GM15510 (cell line): ENCODE data around the gene ZXDC.

Source experiments
- POLR2A ChIP-seq: IDR thresholded peaks from 3 replicates; pipeline ENCODE4 v1.6.1; 2011; ENCODE audit warnings: borderline replicate concordance; ENCODE audit not compliant: insufficient read length; ENCODE audit errors: extremely low read depth

ZXDC gene

GRCh38 chr3:126474498-126475412 lies 936 bp downstream of the ZXDC start:
- no peak for TF ChIP-seq POLR2A

- no peak for TF ChIP-seq POLR2A
Observed at GRCh38 chr3:126473292-126474168, 2.2 kb downstream of the ZXDC start.

- TF ChIP-seq POLR2A = no peak
Observed at GRCh38 chr3:126472277-126473006, 3.2 kb downstream of the ZXDC start.

- TF ChIP-seq POLR2A = no peak
Observed at GRCh38 chr3:126469479-126469878, 6.2 kb downstream of the ZXDC start.

- TF ChIP-seq POLR2A = no peak
Observed at GRCh38 chr3:126468028-126468891, 7.4 kb downstream of the ZXDC start.

GRCh38 chr3:126467611-126467955 lies 8.1 kb downstream of the ZXDC start:
- TF ChIP-seq POLR2A = no peak

GRCh38 chr3:126466886-126467610 lies 8.6 kb downstream of the ZXDC start:
- no peak for TF ChIP-seq POLR2A

- no peak for TF ChIP-seq POLR2A
Observed at GRCh38 chr3:126465928-126466544, 9.7 kb downstream of the ZXDC start.

- no peak for TF ChIP-seq POLR2A
Observed at GRCh38 chr3:126464997-126465396, 10.7 kb downstream of the ZXDC start.

- TF ChIP-seq POLR2A = no peak
Observed at GRCh38 chr3:126464494-126464893, 11.2 kb downstream of the ZXDC start.

- TF ChIP-seq POLR2A = no peak
Observed at GRCh38 chr3:126464093-126464492, 11.6 kb downstream of the ZXDC start.

GRCh38 chr3:126463521-126463920 lies 12.2 kb downstream of the ZXDC start:
- no peak for TF ChIP-seq POLR2A
